ENCODE results near the gene SGTB.
A peak's percentile ranks its signal among the peaks of the same experiment; 100 is the strongest.
"Not testable (repeated sequence)": the region's sequence is repeated elsewhere in the genome, so short reads cannot be mapped to it uniquely, and the experiment has no call there.

Gene SGTB

DNA sequence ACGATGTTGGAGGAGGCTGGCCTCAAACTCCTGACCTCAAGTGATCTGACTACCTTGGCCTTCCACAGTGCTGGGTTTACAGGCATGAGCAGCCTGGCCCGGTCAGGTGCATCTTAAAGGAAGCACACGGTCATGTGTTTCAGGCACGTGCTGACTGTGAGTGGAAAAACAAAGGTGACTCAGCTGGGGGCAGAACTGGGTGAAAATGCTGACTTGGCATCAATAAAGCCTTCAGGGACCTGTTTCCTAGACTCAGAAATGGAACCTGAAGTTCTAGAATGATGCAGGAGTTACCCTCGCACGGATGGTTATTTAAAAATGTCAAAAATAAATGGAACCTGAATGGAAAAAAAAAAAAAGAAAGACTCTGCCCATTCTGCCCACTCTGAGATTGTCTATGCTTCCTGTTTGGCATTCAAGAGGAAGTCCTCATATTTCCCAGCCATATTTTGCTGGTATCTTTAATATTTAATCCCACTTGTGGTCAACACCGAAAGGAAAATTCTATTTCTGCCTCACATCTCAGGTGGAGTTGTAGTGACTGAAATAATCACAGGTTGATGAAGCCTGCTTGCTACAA lies 12.4 kb upstream of the SGTB start:
- DNase-seq = not testable (repeated sequence)

DNA sequence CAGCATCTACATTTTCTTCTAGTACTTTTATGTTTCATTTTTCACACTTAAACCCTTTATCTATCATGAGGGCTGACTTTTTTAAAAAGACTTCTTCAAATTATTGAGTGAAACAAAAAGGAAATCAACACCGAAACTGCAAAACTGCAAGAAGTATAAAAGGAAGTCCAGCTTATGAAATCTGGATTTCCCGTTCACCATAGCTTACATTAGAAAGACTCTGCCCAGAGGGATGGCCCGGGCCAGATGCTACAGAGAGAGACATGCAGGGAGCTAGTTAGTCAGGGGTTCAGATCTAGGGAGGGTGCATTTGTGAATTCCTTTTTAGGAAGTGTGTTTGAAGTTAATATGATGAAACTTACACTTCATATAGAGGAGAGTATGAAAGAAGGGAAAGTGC lies 10.1 kb upstream of the SGTB start:
- DNase-seq = not testable (repeated sequence)

DNA sequence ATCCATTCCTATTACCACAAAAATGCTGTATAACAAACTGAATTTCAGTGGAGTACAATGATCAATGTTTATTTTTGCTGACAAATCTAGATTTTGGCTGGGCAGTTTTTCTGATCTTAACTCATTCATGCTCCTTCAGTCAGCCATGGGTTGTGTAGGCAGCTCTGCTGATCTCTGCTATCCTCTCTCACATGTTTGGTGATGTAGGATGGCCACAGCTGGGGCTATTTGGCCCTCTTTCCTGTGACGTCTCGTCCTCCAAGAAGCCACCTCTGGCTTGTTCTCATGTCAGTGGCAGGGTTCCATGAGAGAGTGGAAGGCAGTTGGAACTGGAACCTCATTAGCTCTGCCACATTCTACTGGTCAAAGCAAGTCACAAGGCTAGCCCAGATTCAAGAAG lies 9.0 kb upstream of the SGTB start:
- DNase-seq = no peak

DNA sequence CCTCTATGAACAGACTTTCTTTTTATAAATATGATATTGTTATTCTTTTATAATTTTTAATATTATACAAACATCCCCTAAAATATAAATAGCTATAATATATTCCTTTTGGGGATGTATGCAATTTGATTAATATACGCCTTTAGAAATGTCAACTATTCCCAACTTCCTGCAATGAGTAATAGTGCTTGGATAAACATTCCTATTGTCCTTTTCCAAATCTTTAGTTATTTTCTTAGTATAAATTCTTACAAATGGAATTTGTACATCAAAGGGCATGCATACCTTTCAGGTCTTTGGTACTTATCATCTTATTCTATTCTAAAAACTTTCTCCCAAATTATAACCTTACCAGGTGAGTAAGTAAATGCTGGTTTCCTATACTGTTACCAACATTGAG lies 6.3 kb upstream of the SGTB start:
- no peak for DNase-seq

DNA sequence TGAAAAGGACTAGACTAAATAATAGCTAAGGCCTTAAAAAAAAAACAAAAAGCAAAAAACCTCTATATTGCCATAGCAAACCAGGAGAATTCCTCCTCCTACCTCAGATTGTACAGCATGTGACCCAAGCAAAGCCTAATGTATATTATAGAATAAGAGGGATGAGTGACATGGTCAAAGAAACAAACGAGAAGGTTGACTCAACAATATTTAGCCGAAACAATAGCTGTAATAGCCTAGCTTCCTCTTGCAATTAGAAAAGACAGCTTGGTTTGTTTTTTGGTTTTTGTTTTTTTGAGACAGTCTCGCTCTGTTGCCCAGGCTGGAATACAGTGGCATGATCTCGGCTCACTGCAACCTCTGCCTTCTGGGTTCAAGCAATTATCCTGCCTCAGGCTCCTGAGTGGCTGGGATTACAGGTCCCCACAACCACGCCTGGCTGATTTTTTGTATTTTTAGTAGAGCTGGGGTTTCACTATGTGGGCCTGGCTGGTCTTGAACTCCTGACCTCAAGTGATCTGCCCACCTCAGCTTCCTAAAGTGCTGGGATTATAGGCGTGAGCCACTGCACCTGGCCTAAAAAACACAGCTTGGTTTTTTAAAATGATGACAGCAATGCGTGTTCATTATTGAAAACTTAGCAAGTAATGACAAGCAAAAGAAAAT lies 5.7 kb upstream of the SGTB start:
- DNase-seq = no peak

DNA sequence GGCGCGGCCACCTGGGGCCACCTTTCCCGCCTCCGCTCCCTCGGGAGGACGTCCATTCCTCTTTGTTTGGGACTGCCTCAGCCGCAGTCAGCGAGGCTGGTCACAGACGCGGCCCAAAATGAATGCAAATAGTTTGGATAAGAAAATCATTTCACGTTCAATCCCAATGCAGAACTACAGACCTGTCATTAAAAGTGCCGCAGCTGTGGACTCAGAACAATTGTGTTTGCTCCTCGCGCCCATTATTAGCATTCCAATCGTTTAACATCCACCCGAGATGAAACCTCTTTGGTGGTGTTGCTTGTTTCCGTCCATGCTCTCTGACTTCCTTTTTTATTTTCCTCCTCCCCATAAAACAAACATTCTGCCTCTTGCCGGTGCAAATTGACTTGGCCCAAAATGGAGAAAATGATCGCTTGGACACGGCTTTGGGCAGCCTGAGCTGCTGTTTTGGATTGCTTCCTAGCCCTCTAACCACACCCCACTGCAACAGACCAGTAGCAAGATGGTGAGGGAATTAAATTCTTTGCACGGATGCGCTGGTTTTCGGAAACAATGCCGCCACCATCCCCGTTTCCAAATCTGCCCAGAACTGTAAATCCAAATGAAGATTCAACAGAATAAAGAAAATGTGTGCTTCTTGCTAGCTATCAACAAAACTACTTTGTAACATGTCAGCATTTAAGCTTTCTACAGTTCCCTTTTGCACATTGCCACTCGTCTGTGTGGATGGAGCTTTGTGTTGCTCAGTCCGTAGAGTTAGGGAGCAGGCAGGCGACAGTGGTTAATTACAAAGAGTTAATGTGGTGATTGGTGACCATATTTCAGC lies 880 bp upstream of the SGTB start:
- DNase-seq = peak; percentile 72

DNA sequence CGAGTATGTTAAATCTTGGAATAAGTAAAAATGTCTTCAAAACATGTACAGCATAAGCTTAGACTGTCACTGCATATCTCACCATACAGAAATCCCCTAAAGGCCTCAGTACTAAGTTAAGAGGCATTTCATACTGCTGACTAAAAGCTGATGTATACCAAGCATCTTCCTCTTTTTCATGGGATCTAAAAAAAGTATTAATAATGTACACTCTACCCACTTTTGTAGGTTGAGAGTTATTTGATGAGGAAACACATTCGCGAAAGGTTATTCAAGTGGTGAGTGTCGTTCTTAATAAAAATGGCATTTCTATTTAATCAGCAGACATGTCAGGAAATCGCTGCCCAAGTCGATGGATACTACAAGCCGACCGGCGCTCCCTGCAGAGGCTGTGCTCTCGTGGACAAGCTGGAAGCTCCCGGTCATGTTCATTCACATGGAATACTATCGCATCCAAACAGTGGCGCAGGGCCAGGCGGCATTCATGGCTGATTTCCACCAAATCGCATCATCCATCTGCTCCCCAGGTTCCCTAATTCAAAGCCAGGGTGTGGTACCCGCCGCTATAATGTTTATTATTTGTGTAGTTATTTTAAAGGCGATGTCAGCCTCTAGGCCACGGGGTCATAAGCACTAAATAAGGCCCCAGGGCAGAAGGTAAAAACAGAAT lies 724 bp downstream of the SGTB start:
- DNase-seq = peak; percentile 76

DNA sequence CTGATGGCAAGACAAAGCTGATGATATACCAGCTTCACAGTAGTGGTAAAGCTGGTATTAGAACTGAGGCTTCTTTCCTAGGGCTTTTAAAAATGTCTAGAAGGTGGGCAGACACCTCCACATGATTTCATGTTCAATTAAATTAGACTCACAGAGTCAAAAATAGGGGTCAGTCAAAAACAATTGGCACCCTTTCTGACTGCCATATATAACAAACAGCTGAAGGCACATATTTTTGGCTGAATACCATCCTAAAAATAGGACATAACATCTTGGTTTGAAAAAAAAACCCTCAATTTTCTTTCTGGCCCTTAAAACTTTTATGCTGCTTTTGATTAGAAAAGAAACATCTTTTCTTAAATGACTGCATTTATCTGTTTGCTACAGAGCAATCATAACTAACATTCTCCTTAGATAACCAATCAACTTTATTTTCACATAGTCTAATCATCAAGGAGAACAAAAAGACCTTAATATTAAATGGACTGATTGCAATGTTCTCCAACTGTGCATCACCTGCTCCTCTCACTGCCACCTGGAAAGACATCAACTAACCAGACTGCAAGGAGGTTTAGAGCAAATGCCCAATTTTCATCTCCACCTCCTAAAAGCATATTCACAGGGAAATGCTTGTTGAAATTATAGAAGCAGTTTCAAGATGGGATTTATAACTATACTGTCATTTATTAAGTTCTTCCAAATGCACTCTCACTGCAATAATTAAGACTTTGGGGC lies 3.2 kb downstream of the SGTB start:
- DNase-seq = no peak

DNA sequence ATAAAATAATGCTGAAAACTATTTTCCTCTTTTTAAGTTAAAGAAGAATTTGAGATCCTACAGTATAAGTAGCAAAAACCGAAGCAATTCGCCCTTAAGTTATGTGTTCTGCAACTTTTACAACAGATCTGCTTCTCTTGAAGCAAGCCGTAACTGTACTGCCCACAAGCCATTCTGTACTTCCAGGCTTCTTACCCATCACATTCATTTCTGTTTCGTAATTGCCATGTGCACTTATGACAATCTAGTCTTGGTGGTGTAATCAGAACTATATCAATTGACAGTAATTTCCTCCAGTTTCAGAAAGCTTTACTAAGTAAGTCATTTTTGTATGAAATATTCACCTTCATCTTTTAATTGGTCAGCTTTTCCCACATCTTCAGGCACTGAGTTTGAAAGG lies 13.8 kb downstream of the SGTB start:
- DNase-seq = no peak

DNA sequence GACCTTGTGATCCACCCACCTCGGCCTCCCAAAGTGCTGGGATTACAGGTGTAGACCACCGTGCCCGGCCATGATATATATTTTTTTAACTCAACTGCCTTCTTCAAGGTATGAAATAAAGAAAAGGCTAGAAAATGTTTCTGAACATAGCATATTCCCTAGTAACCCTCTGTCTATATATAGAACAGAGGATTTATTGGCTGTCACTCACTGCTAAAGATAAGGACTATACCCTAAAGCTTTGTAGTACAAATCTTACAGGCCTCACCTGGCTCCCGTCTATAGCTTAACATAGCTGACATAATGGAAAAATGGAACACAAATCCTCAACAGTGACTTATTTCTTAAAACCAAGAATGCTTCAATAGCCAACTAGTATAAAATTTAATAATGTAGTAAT lies 14.2 kb downstream of the SGTB start:
- DNase-seq = no peak

DNA sequence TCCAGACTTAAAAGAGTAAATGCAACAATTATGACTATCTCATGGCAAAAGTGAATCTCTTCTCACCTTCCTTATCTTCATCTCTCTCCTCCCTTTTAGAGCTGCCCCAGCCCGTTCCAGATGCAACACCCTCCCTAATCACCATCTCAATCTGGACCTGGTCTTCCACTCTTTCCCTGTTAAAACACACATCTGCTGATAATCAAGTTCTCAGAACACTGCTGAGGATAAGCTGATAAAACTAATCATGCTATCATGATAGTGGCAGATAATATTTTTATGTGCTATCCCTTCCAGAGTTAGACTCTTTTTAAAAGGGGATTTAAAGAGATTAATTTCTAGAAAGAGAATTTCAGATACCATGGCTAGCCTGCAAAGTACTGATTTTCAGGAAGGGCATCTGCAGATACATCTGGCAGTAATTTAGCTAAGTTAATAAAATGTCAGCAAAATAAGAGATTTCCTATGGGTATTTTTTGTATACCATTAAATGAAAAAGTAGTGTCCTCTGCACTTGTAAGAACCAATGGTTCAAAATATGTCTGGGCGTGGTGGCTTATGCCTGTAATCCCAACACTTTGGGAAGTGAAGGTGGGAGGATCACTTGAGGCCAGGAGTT lies 17.2 kb downstream of the SGTB start:
- DNase-seq = no peak

DNA sequence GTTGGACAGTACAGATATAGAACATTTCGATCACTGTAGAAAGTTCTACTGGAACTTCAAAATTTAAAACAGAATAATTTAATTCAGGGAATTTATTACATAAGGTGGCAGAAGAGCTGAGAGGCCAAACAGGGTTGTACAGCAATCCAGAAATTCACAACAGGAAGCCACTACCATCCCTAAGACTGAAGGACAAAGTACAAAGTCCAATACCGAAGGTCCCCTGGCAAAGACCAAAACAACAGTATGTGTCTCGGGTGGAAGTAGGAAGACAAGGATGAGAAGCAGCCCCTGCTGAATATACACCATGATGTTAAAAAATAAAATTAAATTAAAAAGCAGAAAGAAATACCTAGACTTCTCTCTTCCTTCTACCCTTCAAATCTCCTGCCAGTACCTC lies 19.9 kb downstream of the SGTB start:
- DNase-seq = no peak

DNA sequence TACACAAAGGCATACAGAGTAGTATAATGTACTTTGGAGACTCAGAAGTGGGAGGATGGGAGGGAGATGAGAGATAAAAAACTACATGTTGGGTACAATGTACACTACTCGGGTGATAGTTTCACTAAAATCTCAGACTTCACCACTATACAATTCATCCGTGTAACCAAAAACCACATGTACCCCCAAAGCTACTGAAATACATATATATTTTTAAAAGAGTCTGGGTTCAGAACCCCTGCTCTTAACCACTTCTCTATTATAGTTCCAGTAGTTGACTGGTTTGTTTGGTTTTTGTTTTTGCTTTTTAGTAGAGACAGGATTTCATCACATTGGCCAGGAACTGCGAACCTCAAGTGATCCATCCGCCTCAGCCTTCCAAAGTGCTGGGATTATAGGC lies 22.6 kb downstream of the SGTB start:
- no peak for DNase-seq

DNA sequence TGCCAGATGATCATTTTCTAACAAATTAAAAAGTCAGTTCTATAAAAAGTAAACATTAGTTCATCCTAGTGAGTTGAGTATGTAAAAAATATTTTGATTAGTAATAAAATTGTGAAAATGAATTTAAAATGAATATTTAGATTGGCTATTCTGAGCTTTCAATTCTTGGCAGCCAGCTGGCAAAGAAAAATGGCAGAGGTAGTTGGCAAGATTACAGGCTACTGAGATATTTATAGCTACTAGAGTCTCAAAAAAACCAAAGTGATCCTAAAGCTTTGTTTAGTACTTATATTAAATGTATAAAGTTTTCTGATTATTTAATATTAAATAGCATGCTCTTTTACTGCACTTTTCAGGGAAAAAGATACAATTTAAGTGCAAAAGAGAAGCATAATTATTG lies 25.0 kb downstream of the SGTB start:
- no peak for DNase-seq

DNA sequence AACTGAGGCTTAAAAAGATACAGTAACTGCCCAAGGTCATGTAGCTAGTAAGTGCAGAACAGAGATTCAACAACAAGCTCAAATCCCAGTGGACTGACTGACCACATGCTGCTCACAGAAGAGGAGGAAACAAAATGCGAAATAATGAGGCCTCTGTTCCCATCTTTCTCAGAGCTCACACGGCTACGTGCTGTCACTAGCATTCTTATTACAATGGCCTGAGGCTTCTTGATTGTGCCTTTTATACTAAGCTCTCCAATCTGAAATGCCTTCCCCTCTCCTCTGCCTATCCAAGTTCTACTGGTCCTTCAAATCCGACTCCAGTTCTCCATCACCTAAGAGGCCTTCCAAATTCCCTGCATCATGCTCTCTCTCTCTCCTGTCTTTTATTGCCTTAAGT lies 26.0 kb downstream of the SGTB start:
- no peak for DNase-seq

DNA sequence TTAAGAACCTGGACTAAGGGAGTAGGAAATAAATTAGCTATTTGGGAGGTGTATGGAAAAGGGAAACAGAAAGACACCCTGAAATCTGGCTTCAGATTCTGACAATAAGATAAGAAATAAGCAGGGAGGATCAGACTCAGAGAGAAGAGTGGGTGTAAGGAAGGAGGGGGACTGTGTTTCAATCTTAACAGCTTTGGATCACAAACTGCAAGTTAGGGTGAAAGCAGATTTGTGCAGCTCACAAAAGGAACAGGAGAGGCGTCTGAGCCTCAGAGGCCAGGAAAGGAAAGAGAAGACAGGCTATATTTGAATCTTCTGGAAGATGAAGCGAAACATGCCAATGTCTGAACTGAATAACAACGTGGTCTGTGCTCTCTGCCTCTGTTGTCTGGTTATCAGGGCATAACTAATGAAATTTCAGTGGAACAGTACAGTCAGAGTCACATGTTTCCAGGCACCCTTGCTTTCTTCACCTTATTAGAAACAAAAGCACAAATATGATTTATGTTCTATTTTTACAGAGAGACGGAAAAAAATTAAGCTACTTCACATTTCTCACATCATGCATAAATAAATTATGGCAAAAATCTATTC lies 26.6 kb downstream of the SGTB start:
- no peak for DNase-seq

DNA sequence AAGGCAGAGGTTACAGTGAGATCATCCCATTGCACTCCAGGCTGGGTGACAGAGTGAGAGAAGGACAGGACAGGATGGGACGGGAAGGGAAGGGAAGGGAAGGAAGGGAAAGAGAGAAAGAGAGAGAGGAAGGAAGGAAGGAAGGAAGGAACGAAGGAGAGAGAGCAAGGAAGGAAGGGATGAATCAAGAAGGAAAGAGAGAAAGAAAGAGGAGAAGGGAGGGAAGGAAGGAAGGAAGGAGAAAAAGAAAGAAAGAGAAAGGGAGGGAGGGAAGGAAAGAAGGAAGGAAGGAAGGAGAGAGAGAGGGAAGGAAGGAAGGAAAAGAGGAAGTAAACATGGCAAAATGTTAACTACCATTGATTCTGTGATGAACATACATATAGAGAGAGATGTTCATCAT lies 28.8 kb downstream of the SGTB start:
- no peak for DNase-seq

DNA sequence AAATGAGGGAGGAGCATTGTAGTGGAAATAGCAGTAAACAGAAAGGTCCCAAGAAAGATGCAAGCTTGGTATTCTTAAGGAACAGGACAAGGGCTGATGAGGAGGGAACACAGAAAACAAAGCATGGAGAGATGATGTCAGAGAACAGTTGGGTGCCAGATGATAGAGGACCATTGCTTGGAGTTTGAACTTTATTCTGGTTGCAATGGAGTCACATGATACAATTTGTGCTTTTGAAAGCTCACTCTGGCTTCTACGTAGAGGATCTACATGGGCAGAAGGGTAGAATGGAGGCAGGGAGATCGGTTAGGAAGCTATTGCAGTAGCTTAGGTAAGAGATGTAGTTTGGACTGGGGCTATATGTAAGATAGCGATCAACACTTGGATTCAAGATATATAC lies 39.8 kb downstream of the SGTB start:
- no peak for DNase-seq

DNA sequence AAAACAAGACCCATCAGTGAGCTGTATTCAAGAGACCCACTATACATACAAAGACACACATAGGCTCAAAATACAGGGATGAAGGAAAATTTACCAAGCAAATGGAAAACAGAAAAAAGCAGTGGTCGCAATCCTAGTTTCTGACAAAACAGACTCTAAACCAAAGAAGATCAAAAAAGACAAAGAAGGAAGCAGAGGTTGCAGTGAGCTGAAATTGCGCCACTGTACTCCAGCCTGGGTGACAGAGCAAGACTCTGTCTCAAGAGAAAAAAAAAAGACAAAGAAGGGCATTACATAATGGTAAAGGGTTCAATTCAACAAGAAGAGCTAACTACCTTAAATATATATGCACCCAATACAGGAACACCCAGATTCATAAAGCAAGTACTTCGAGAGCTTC lies 45.9 kb downstream of the SGTB start:
- not testable (repeated sequence) for DNase-seq

DNA sequence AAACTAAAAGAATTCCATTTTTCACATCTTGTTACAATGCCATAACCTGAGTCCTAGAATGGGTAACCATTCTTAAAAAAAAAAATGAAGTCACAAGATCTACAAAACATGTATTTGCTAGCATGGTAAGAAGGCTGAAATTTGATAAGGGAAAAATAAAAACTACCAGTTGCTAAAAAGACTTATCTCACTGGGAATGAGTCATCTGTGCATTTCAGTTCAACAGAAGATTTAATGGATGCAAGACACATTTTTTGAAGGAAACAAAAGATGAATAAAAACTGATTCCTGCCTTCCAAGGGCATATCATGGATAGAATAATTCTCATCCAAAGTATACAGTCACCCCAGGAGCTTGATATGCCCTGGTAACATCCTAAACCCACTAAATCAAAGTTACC lies 47.2 kb downstream of the SGTB start:
- DNase-seq = no peak

DNA sequence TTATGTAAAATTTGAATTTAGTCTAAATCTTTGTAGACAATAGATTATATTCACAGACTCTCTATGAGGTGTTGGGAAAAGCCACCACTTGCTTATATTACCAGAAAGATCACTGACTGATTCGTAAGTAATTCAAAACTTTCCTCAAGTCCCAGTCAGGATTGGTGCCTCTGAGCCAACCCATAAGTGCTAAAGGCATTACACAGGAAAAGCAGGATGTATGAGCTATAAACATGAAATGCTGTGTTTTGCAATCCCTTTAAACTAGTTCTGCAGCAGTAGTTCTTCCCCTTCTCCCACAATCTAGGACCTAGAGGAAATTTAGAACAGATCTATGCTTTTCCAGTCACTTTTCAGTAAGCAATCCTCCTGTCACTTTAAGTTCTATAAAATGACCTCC lies 49.1 kb downstream of the SGTB start:
- no peak for DNase-seq

DNA sequence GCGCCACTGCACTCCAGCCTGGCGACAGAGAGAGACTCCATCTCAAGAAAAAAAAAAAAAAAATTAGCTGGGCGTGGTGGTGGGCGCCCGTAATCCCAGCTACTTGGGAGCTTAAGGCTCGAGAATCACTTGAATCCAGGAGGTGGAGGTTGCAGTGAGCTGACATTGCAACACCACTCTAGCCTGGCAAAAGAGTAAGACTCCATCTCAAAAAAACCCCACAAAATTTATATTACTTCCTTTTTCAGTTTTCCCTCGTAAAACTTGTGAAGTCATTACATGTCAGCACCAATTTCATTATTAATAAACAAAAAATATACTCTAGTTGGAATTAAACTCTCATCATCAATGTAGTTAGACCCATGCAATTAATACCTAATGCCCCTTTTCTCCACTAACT lies 53.2 kb downstream of the SGTB start:
- DNase-seq = no peak
